HL-60 (cell line): Measurements from ENCODE around the gene CHDH.

Source experiments
- DNase-seq, 2 experiments: peaks; one replicate each; pipeline ENCODE4 v3.0.0-alpha.2; 2010 to 2020; ENCODE audit warnings: low read depth in 1 of 2, low spot score in 1 of 2
- H3K27ac ChIP-seq: fragments of 250-450 bp; sonication (Bioruptor Pico); replicated peaks from 2 replicates; pipeline ENCODE4 v1.5.1; 2020; ENCODE audit warnings: mild to moderate bottlenecking, moderate library complexity
- H3K27me3 ChIP-seq: fragments of 250-450 bp; sonication (Bioruptor Pico); 2 replicates; pipeline ENCODE4 v1.5.1; 2021; ENCODE audit warnings: mild to moderate bottlenecking, moderate library complexity; ENCODE audit not compliant: insufficient read depth, poor library complexity, severe bottlenecking
- H3K4me3 ChIP-seq: replicated peaks from 2 replicates; pipeline ENCODE4 v1.5.1; 2011; ENCODE audit warnings: mild to moderate bottlenecking, control low read depth, low read length; ENCODE audit not compliant: insufficient read depth
- GABPA ChIP-seq: IDR thresholded peaks from 2 replicates; pipeline ENCODE4 v1.6.1; 2012; ENCODE audit warnings: low read depth
- POLR2AphosphoS5 ChIP-seq: IDR thresholded peaks from 2 replicates; pipeline ENCODE4 v1.6.1; 2012; ENCODE audit warnings: low read depth
- SPI1 ChIP-seq: IDR thresholded peaks from 2 replicates; pipeline ENCODE4 v1.6.1; 2012; ENCODE audit warnings: low read depth, mild to moderate bottlenecking, borderline replicate concordance
- TF ChIP-seq, protein P1 (sequence below): IDR thresholded peaks from 2 replicates; pipeline ENCODE4 v1.6.1; 2012; ENCODE audit warnings: low read depth; ENCODE audit not compliant: insufficient replicate concordance
- TF ChIP-seq, protein P2 (sequence below): IDR thresholded peaks from one replicate; pipeline ENCODE4 v1.5.1; 2011; ENCODE audit warnings: low read length, control low read depth, inconsistent platforms; ENCODE audit not compliant: insufficient read depth

The CHDH gene

DNA sequence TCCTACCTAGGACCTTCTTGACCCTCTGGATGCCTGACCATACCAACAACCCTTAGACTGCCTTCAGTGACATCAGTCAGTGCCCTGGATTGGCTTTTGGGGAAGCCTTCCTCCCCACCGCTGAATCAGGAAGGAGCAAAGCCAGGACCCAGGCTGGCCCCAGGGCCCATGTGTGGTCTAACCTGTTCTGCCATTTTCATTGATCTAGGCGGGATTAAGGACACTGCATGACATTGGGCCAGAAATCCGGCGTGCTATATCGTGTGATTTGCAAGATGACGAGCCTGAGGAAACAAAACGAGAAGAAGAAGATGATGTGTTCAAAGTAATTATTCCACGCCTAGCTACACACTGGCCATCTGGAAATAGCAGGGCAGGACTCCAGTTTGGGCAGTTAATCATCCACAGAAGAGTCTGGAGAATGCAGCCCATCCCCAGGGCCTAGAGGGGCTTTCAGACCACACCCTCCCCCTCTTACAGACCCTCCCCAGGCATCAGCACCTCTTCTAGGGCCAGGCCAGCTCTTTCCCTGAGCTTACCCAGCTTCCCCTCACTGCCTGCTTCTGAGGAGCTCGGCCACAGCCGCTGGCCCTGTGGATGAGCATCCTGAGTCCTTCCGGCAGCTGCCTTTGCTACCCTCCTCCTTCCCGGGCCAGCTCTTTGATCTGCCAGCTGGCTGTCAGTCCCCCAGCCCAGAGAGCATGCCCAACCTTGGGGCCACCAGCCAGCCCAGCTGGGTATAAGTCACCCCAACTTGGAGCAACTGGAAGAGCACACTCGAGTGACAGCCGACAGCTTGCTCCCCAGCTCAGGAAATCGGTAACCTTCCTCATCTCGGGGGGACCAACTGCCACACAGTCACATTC, 45.9 kb downstream of the CHDH start:
- H3K27me3 ChIP-seq, result peaks cover 9% of the 10 kb centered on the region
- H3K27ac ChIP-seq, result no peak overlapping the region
- DNase-seq, result no peak
- TF ChIP-seq SPI1 (no peak), POLR2AphosphoS5 (no peak)
- TF ChIP-seq, protein P1, sequence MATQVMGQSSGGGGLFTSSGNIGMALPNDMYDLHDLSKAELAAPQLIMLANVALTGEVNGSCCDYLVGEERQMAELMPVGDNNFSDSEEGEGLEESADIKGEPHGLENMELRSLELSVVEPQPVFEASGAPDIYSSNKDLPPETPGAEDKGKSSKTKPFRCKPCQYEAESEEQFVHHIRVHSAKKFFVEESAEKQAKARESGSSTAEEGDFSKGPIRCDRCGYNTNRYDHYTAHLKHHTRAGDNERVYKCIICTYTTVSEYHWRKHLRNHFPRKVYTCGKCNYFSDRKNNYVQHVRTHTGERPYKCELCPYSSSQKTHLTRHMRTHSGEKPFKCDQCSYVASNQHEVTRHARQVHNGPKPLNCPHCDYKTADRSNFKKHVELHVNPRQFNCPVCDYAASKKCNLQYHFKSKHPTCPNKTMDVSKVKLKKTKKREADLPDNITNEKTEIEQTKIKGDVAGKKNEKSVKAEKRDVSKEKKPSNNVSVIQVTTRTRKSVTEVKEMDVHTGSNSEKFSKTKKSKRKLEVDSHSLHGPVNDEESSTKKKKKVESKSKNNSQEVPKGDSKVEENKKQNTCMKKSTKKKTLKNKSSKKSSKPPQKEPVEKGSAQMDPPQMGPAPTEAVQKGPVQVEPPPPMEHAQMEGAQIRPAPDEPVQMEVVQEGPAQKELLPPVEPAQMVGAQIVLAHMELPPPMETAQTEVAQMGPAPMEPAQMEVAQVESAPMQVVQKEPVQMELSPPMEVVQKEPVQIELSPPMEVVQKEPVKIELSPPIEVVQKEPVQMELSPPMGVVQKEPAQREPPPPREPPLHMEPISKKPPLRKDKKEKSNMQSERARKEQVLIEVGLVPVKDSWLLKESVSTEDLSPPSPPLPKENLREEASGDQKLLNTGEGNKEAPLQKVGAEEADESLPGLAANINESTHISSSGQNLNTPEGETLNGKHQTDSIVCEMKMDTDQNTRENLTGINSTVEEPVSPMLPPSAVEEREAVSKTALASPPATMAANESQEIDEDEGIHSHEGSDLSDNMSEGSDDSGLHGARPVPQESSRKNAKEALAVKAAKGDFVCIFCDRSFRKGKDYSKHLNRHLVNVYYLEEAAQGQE, result no peak
- H3K4me3 ChIP-seq, result no peak overlapping the region

DNA sequence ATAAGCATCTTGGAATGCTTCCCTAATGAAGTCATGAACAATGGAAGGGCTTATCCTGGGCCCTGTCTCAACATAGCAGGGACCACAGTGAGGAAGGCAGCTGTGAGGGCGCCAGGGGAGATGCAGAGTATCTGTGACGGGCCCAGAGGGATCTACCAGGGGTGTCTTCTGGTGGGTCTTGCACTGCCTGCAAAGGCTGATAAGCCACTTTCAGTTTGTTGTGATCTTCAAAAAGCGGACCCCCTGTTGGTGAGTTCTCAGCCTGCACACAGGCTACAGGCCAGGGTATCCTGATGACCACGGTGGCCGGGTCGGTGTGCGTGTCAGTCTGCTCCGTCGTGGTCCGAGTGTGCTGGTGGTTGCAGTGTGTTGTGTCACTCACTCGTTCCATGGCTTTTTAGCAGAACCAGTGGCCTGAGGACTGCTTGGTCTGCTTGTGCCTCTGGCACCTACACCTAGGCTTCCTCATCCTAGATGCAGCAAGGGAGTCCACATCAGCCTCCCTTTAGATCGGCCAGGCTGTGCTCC, 46.8 kb downstream of the CHDH start:
- TF ChIP-seq GABPA (no peak), POLR2AphosphoS5 (no peak), SPI1 (no peak)
- TF ChIP-seq, protein P1, result no peak
- TF ChIP-seq, protein P2, sequence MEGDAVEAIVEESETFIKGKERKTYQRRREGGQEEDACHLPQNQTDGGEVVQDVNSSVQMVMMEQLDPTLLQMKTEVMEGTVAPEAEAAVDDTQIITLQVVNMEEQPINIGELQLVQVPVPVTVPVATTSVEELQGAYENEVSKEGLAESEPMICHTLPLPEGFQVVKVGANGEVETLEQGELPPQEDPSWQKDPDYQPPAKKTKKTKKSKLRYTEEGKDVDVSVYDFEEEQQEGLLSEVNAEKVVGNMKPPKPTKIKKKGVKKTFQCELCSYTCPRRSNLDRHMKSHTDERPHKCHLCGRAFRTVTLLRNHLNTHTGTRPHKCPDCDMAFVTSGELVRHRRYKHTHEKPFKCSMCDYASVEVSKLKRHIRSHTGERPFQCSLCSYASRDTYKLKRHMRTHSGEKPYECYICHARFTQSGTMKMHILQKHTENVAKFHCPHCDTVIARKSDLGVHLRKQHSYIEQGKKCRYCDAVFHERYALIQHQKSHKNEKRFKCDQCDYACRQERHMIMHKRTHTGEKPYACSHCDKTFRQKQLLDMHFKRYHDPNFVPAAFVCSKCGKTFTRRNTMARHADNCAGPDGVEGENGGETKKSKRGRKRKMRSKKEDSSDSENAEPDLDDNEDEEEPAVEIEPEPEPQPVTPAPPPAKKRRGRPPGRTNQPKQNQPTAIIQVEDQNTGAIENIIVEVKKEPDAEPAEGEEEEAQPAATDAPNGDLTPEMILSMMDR, result no peak

DNA sequence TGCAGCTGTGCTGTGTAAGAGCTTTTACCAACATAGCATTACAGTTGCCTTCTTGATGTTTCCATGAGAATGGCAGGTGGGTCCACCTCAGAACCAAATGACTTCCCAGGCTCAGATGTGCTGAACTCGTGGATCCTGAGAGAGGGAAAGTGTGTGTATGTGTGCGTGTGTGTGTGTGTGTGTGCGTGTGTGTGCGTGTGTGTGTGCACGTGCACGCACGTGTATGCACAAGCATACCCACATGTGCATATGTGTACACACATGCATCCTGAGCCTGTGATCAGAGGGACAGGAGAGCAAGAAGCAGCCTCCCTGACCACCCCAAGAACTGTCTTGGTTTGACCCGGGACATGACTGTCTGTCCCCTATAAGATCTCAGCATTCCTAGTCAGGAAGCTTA, 48.1 kb downstream of the CHDH start:
- DNase-seq, result no peak
- Histone ChIP-seq H3K4me3 (no peak overlapping the region), H3K27me3 (peaks cover 11% of the 10 kb centered on the region), H3K27ac (no peak overlapping the region)
- no peak for TF ChIP-seq GABPA
- TF ChIP-seq SPI1, result no peak
- no peak for TF ChIP-seq POLR2AphosphoS5
- TF ChIP-seq, protein P1, result no peak
- TF ChIP-seq, protein P2, result no peak

More for the DNA sequence above, 46.8 kb downstream of the CHDH start:
- no peak overlapping the region for H3K27ac ChIP-seq
- DNase-seq, result no peak
- peaks cover 11% of the 10 kb centered on the region for H3K27me3 ChIP-seq
- no peak overlapping the region for H3K4me3 ChIP-seq
